Ishikawa (cell line): Measurements from ENCODE around the gene SRSF1.

ENCODE experiments used
- CEBPB ChIP-seq: IDR thresholded peaks from 2 replicates; pipeline ENCODE4 v1.6.1; 2012
- CREB1 ChIP-seq: IDR thresholded peaks from 2 replicates; pipeline ENCODE4 v1.6.1; 2012; ENCODE audit warnings: low read depth
- EP300 ChIP-seq: IDR thresholded peaks from 2 replicates; pipeline ENCODE4 v1.6.1; 2012; ENCODE audit warnings: borderline replicate concordance
- NFIC ChIP-seq: IDR thresholded peaks from 2 replicates; pipeline ENCODE4 v1.6.1; 2012
- RAD21 ChIP-seq: IDR thresholded peaks from 2 replicates; pipeline ENCODE4 v1.6.1; 2012; ENCODE audit warnings: low read depth
- TAF1 ChIP-seq: IDR thresholded peaks from 2 replicates; pipeline ENCODE4 v1.6.1; 2012; ENCODE audit warnings: low read depth, mild to moderate bottlenecking
- TCF12 ChIP-seq: IDR thresholded peaks from 2 replicates; pipeline ENCODE4 v1.6.1; 2012; ENCODE audit warnings: low read depth
- TEAD4 ChIP-seq: IDR thresholded peaks from 2 replicates; pipeline ENCODE4 v1.6.1; 2012
- TF ChIP-seq, protein P1 (sequence below): IDR thresholded peaks from 2 replicates; pipeline ENCODE4 v1.6.1; 2012; ENCODE audit warnings: low read depth, mild to moderate bottlenecking
- TF ChIP-seq, protein P2 (sequence below): IDR thresholded peaks from 2 replicates; pipeline ENCODE4 v1.6.1; 2012

DNA sequence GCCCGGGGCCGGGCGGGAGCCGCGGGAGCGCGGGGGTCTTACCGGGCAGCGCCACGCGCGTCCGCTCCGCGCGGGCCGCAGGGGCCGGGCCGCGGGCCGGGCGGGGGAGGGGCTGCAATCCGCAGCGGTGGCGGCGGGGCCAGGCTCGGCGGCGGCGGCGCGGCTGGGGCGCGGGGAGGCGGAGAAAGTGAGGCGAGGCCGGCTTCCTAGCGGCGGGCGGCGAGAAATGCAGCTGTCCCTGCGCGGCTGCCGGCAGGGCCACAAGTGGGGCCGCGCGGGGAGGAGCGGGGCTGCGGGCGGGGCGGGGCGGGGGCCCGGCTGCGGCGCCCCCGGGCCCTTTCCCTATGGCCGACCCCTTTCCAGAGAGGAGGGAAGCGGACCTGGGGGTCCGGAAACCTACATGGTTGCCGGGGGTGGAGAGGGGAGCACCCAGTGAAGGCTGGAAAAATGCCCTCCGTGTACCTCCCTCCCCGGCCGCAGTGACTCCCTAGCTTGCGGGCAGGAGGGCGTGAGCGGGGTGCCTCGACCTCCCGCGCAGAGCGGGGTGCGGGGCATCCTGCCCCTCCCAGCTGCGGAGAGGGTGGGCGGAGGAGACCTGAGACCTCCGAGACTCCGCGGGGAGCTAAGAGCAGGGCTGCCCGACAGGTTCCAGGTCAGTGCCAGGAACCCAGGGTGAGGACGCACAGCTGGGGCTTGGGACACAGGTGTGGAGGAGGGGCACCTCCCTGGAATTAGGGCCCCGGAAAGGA lies 51.7 kb downstream of the SRSF1 start, which contains the start of gene CUEDC1:
- TF ChIP-seq TEAD4 (peak; percentile 47), NFIC (peak; percentile 86), CREB1 (no peak), TAF1 (peak; percentile 46), RAD21 (peak; percentile 19; the same call in 1 of the 2 replicates), EP300 (peak; percentile 88), CEBPB (no peak), TCF12 (peak; percentile 94)
- TF ChIP-seq, protein P1, sequence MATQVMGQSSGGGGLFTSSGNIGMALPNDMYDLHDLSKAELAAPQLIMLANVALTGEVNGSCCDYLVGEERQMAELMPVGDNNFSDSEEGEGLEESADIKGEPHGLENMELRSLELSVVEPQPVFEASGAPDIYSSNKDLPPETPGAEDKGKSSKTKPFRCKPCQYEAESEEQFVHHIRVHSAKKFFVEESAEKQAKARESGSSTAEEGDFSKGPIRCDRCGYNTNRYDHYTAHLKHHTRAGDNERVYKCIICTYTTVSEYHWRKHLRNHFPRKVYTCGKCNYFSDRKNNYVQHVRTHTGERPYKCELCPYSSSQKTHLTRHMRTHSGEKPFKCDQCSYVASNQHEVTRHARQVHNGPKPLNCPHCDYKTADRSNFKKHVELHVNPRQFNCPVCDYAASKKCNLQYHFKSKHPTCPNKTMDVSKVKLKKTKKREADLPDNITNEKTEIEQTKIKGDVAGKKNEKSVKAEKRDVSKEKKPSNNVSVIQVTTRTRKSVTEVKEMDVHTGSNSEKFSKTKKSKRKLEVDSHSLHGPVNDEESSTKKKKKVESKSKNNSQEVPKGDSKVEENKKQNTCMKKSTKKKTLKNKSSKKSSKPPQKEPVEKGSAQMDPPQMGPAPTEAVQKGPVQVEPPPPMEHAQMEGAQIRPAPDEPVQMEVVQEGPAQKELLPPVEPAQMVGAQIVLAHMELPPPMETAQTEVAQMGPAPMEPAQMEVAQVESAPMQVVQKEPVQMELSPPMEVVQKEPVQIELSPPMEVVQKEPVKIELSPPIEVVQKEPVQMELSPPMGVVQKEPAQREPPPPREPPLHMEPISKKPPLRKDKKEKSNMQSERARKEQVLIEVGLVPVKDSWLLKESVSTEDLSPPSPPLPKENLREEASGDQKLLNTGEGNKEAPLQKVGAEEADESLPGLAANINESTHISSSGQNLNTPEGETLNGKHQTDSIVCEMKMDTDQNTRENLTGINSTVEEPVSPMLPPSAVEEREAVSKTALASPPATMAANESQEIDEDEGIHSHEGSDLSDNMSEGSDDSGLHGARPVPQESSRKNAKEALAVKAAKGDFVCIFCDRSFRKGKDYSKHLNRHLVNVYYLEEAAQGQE = no peak
- TF ChIP-seq, protein P2, sequence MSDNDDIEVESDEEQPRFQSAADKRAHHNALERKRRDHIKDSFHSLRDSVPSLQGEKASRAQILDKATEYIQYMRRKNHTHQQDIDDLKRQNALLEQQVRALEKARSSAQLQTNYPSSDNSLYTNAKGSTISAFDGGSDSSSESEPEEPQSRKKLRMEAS = peak; percentile 36; the same call in 1 of the 2 replicates
